OCI-LY1 (cell line): ENCODE results near the gene ABCB8.

Source experiments
- H2AFZ ChIP-seq: fragments of 200-600 bp; sonication (generic), shearing (Covaris generic); 2 replicates; pipeline ENCODE4 v1.6.0; 2014; ENCODE audit warnings: antibody characterized with exemption, mild to moderate bottlenecking, low read length
- H3F3A ChIP-seq: fragments of 200-600 bp; sonication (generic), shearing (Covaris generic); 2 replicates; pipeline ENCODE4 v1.6.0; 2014; ENCODE audit warnings: mild to moderate bottlenecking, antibody characterized with exemption, low read length, moderate library complexity; ENCODE audit not compliant: insufficient read depth
- H3K27ac ChIP-seq: fragments of 200-600 bp; sonication (generic); 2 replicates; pipeline ENCODE4 v1.5.1; 2014; ENCODE audit warnings: low read length, mixed run types, mild to moderate bottlenecking, low read depth; ENCODE audit not compliant: poor library complexity, severe bottlenecking
- H3K27me3 ChIP-seq: fragments of 200-600 bp; sonication (generic); 2 replicates; pipeline ENCODE4 v1.6.0; 2014; ENCODE audit warnings: antibody characterized with exemption, mild to moderate bottlenecking, low read length, moderate library complexity; ENCODE audit not compliant: insufficient read depth
- H3K36me3 ChIP-seq: fragments of 200-600 bp; sonication (generic); 2 replicates; pipeline ENCODE4 v1.6.1; 2014; ENCODE audit warnings: mild to moderate bottlenecking, antibody characterized with exemption, low read length, moderate library complexity, mixed read lengths; ENCODE audit not compliant: insufficient read depth
- H3K4me1 ChIP-seq: fragments of 200-600 bp; sonication (generic); 2 replicates; pipeline ENCODE4 v1.5.1; 2014; ENCODE audit warnings: mild to moderate bottlenecking, low read length, moderate library complexity; ENCODE audit not compliant: insufficient read depth, severe bottlenecking
- H3K4me2 ChIP-seq: fragments of 200-600 bp; sonication (generic), shearing (Covaris generic); 2 replicates; pipeline ENCODE4 v1.6.1; 2014; ENCODE audit warnings: low read length
- H3K4me3 ChIP-seq: fragments of 200-600 bp; sonication (generic); 2 replicates; pipeline ENCODE4 v1.5.1; 2014; ENCODE audit warnings: low read length, low read depth, mild to moderate bottlenecking, mixed read lengths; ENCODE audit not compliant: poor library complexity, severe bottlenecking
- H3K79me2 ChIP-seq: fragments of 200-600 bp; shearing (Covaris generic); 2 replicates; pipeline ENCODE4 v1.6.1; 2016; ENCODE audit warnings: mixed run types, low read length, mixed read lengths; ENCODE audit not compliant: insufficient read depth
- H3K9ac ChIP-seq: fragments of 200-600 bp; sonication (generic), shearing (Covaris generic); 2 replicates; pipeline ENCODE4 v1.6.1; 2014; ENCODE audit warnings: mild to moderate bottlenecking, low read length, mixed read lengths
- H3K9me2 ChIP-seq: fragments of 200-600 bp; sonication (generic), shearing (Covaris generic); 2 replicates; pipeline ENCODE4 v1.6.1; 2014; ENCODE audit warnings: low read depth, mild to moderate bottlenecking, low read length, mixed read lengths
- H3K9me3 ChIP-seq: fragments of 200-600 bp; shearing (Covaris generic); 2 replicates; pipeline ENCODE4 v1.6.1; 2014; ENCODE audit warnings: low read length, mixed read lengths
- H4K20me1 ChIP-seq: fragments of 200-600 bp; sonication (generic), shearing (Covaris generic); 2 replicates; pipeline ENCODE4 v1.6.0; 2016; ENCODE audit warnings: mild to moderate bottlenecking, low read length; ENCODE audit not compliant: insufficient read depth
- CTCF ChIP-seq: fragments of 200-600 bp; sonication (generic), shearing (Covaris generic); IDR thresholded peaks from 2 replicates; pipeline ENCODE4 v1.5.1; 2017; ENCODE audit warnings: mild to moderate bottlenecking, antibody characterized with exemption, low read length, moderate library complexity, mixed read lengths
- EZH2 ChIP-seq: fragments of 200-600 bp; sonication (generic), shearing (Covaris generic); IDR thresholded peaks from 2 replicates; pipeline ENCODE4 v1.8.0; 2017; ENCODE audit warnings: borderline replicate concordance, mixed run types, mild to moderate bottlenecking, antibody characterized with exemption, low read length, moderate library complexity, mixed read lengths

Gene ABCB8

GRCh38 chr7:151086802-151087244 lies 58.6 kb downstream of the ABCB8 start:
- Histone ChIP-seq H2AFZ (no peak overlapping the region), H3K36me3 (no peaks in the 10 kb centered on the region), H3F3A (no peaks in the 10 kb centered on the region; the same call in none of the 2 replicates), H3K4me2 (peak overlapping the region; percentile 65), H3K27ac (no peak overlapping the region), H4K20me1 (no peaks in the 10 kb centered on the region), H3K9me2 (no peaks in the 10 kb centered on the region), H3K9me3 (no peaks in the 10 kb centered on the region), H3K9ac (peak overlapping the region; percentile 29; the same call in 1 of the 2 replicates), H3K4me1 (peaks cover 32% of the 10 kb centered on the region), H3K4me3 (peak overlapping the region; percentile 57), H3K27me3 (peaks cover 16% of the 10 kb centered on the region), H3K79me2 (no peaks in the 10 kb centered on the region)
- TF ChIP-seq EZH2 (no peak), CTCF (no peak)

- peak overlapping the region; percentile 57 for H3K4me3 ChIP-seq
- H3K4me2 ChIP-seq: peak overlapping the region; percentile 65
- H3K79me2 ChIP-seq: no peaks in the 10 kb centered on the region
- H4K20me1 ChIP-seq: no peaks in the 10 kb centered on the region
- H3K9ac ChIP-seq: peak overlapping the region; percentile 29; the same call in 1 of the 2 replicates
- H3K9me3 ChIP-seq: no peaks in the 10 kb centered on the region
- TF ChIP-seq CTCF (peak; percentile 33), EZH2 (no peak)
- no peaks in the 10 kb centered on the region; the same call in none of the 2 replicates for H3F3A ChIP-seq
- H3K9me2 ChIP-seq: no peaks in the 10 kb centered on the region
- H3K36me3 ChIP-seq: no peaks in the 10 kb centered on the region
- H3K4me1 ChIP-seq: peaks cover 26% of the 10 kb centered on the region
- no peak overlapping the region for H3K27ac ChIP-seq
- peaks cover 16% of the 10 kb centered on the region for H3K27me3 ChIP-seq
- H2AFZ ChIP-seq: no peak overlapping the region
Observed at GRCh38 chr7:151087245-151088018, 59.2 kb downstream of the ABCB8 start.

- H2AFZ ChIP-seq: no peak overlapping the region
- H3K4me3 ChIP-seq: peak overlapping the region; percentile 57
- TF ChIP-seq EZH2 (no peak), CTCF (no peak)
- H3F3A ChIP-seq: no peaks in the 10 kb centered on the region; the same call in none of the 2 replicates
- no peaks in the 10 kb centered on the region for H3K9me2 ChIP-seq
- H3K27ac ChIP-seq: no peak overlapping the region
- no peaks in the 10 kb centered on the region for H3K79me2 ChIP-seq
- H3K9me3 ChIP-seq: no peaks in the 10 kb centered on the region
- H3K36me3 ChIP-seq: no peaks in the 10 kb centered on the region
- peaks cover 16% of the 10 kb centered on the region for H3K27me3 ChIP-seq
- H3K9ac ChIP-seq: no peak overlapping the region
- H3K4me2 ChIP-seq: no peak overlapping the region
- peaks cover 26% of the 10 kb centered on the region for H3K4me1 ChIP-seq
- H4K20me1 ChIP-seq: no peaks in the 10 kb centered on the region
Observed at GRCh38 chr7:151088019-151088855, 60.0 kb downstream of the ABCB8 start.
